Activated T-cell treated with anti-CD3 and anti-CD28 coated beads, Interleukin-2, amount 50 U/mL, for 24 hours (primary cell): ENCODE measurements around the gene GCNT3.

Experiments used
- DNase-seq: peaks from one replicate; pipeline ENCODE4 v3.0.0-alpha.2; 2020
- H3K27ac Mint-ChIP-seq: 2 replicates; pipeline ENCODE4 v1.8.0; 2020; ENCODE audit warnings: mild to moderate bottlenecking, mixed read lengths
- H3K27me3 Mint-ChIP-seq: 2 replicates; pipeline ENCODE4 v1.8.0; 2020; ENCODE audit warnings: mixed read lengths
- H3K36me3 Mint-ChIP-seq: 2 replicates; pipeline ENCODE4 v1.8.0; 2020; ENCODE audit warnings: low read depth, mixed read lengths
- H3K4me1 Mint-ChIP-seq: 2 replicates; pipeline ENCODE4 v1.8.0; 2020; ENCODE audit warnings: low read depth, mixed read lengths
- H3K4me3 Mint-ChIP-seq: 2 replicates; pipeline ENCODE4 v1.8.0; 2020; ENCODE audit warnings: mild to moderate bottlenecking, moderate library complexity, mixed read lengths
- H3K9me3 Mint-ChIP-seq: 2 replicates; pipeline ENCODE4 v1.8.0; 2020; ENCODE audit warnings: mixed read lengths

The GCNT3 gene, protein sequence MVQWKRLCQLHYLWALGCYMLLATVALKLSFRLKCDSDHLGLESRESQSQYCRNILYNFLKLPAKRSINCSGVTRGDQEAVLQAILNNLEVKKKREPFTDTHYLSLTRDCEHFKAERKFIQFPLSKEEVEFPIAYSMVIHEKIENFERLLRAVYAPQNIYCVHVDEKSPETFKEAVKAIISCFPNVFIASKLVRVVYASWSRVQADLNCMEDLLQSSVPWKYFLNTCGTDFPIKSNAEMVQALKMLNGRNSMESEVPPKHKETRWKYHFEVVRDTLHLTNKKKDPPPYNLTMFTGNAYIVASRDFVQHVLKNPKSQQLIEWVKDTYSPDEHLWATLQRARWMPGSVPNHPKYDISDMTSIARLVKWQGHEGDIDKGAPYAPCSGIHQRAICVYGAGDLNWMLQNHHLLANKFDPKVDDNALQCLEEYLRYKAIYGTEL

DNA sequence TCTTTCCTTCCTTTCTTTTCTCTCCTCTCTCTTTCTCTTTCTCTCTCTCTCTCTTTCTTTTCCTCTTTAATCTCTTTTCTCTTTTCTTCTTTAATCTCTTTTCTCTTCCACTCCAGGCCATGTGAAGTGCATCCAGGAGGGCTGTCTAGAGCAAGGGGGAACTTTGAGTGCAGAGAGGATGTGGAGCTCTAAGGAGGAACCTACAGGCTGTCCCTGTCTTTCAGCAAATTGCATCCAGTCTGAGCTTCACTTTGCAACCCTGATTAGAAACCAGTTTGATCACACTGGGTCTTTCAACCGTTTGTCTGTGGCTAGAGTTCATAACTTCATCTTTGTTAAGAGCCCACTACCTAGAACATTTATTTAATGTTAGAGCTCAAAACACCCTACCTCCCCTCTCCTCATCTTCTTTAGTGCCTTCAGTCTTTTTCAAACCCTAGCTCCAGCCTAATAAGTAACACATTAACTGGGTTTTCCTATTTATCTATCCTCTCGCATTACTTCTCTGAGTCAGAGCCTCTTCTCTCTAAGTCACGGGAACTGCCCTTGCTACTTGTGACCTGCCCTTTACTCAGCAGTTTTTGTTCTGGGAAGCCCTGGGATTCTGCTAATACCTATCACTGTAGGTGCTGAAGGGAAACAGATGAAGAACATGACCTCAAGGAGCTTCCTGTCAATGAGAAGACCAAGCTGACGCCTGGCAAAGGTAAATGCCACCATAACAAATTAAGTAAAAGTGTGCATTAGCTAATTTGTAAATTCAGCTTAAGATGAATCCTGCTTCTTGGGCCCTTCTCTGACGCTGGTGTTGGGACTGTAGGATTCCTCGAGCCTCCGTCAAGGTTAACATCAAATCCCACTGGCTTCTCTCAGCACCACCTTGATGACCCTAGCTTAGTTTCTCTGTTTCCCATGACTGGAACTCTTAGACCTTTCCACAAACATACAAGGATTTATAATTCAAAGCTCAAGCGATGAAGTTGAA, at the start of gene GCNT3:
Gene GCNT3, plus strand, starts transcription at position 508 of the 985 bp plus-strand sequence. CDS start 6,456 bp downstream, outside the sequence.
- no peaks in the 10 kb centered on the region for H3K36me3 Mint-ChIP-seq
- no peaks in the 10 kb centered on the region for H3K9me3 Mint-ChIP-seq
- H3K27me3 Mint-ChIP-seq = peaks cover 18% of the 10 kb centered on the region
- no peak within 1 kb of the TSS for H3K4me3 Mint-ChIP-seq
- H3K27ac Mint-ChIP-seq = no peak within 1 kb of the TSS
- H3K4me1 Mint-ChIP-seq = peaks cover 4% of the 10 kb centered on the region
- no peak for DNase-seq

DNA sequence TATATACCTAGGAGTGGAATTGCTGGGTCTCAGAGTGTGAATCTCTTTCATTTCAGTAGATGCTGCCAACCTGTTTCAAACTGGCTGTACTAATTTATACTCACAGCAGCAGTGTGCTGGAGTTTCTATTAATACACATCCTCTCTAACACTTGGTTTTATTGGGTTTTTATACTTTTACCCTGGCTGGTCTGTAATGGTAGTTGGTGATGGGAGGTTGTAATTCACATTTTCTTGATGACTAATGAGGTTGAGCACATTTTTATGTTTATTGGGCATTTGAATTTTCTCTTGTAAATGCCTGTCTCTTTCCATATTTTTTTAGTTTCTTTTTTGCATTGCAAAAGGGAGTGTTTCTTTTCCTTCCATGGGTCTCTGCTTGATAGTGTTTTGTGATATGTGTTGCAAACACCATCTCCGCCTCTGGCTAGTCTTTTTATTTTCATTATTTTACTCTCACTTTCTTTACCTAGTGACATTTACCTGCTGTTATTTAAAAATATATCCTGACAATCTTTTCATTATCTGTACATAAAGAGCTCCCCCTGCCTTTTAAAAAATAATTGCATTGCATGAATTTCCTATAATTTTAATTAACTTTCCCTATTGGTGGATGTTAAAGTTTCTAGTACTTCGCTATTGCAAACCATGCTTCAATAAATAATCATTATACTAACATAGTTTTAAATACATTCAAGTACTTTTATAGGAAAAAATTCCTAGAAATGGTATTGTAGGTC, 49.0 kb upstream of the GCNT3 start:
- no peaks in the 10 kb centered on the region for H3K36me3 Mint-ChIP-seq

DNA sequence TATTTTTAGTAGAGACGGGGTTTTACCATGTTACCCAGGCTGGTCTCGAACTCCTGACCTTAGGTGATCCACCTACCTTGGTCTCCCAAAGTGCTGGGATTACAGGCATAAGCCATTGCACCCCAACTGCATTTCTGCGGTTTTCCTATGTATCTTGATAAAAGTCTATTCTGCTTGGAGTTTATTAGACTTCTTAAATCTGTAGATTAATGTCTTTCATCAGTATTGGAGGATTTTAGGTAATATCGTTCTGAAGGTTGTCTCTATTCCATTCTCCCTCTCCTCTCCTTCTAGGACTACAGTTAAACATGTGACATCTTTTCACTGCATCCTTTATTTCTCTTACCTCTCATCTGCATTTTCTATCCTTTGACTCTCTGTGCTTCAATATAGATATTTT, 46.3 kb upstream of the GCNT3 start:
- no peak for DNase-seq
- no peaks in the 10 kb centered on the region for H3K36me3 Mint-ChIP-seq
- peaks cover 6% of the 10 kb centered on the region for H3K27me3 Mint-ChIP-seq
- H3K27ac Mint-ChIP-seq = no peak overlapping the region
- H3K4me3 Mint-ChIP-seq = no peak overlapping the region
- H3K9me3 Mint-ChIP-seq = peaks cover 2% of the 10 kb centered on the region
- peaks cover 1% of the 10 kb centered on the region for H3K4me1 Mint-ChIP-seq

More for the DNA sequence above, 49.0 kb upstream of the GCNT3 start:
- Mint-ChIP-seq H3K4me3 (no peak overlapping the region), H3K27ac (no peak overlapping the region), H3K27me3 (peaks cover 6% of the 10 kb centered on the region), H3K4me1 (peaks cover 1% of the 10 kb centered on the region), H3K9me3 (peaks cover 2% of the 10 kb centered on the region)
- no peak for DNase-seq

DNA sequence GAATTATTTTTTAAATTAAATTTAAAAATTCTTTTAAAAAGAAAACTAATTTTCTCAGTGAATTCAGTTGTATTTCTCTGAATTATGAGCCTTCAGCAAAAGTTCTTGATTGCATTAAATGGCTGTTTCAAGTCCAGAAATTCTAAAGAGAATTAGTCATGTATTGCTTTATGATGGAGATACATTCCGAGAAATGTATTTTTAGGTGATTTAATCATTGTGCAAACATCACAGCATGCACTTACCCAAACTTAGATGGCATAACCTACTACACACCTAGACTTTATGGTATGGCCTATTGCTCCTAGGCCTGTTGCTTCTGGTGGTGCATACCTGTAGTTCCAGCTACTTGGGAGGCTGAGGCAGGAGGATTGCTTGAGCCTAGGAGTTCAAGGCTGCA, 44.3 kb upstream of the GCNT3 start:
- Mint-ChIP-seq H3K9me3 (peaks cover 2% of the 10 kb centered on the region), H3K27me3 (peaks cover 8% of the 10 kb centered on the region), H3K36me3 (no peaks in the 10 kb centered on the region), H3K27ac (no peak overlapping the region), H3K4me1 (peaks cover 1% of the 10 kb centered on the region), H3K4me3 (no peak overlapping the region)
- no peak for DNase-seq

DNA sequence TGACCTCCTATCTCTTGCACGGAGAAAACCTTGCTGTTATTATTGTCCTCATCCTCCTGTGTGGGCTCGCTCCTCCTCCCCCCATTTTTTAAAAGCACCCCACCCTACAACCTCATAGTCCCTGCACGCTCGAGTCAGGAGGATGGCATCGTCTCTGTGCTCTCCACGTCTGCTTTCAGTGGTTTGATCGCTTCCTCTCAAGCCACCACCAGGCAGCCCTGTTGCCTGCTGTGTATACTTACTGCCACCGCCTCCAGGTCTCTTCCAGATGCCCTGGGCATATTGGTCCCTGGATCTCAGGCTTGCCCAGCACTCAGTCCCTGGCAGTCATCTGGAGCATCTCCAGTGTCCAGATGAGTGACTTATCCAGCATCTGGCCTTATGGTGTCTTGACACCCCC, 42.1 kb upstream of the GCNT3 start:
- peaks cover 2% of the 10 kb centered on the region for H3K9me3 Mint-ChIP-seq

DNA sequence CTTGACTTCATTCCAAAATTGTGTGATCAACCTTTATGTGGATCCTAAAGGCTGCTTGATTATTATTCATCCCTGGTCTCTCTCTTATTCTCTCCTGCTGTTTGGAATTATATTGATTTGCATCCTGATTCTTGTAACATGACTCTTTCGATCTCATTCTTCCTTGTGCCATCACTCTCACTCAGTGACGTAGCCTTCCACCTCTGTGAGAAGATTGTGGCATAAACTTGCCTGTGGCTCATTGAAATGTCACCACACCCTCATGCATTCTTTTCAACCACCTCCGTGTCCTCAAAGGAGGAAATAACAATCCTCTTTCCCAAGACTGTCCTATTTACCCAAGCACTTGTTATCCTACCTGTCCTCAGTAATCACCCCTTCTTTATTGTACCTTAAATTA, 41.3 kb upstream of the GCNT3 start:
- Mint-ChIP-seq H3K27me3 (peaks cover 7% of the 10 kb centered on the region), H3K27ac (no peak overlapping the region), H3K4me3 (no peak overlapping the region), H3K4me1 (no peaks in the 10 kb centered on the region), H3K36me3 (no peaks in the 10 kb centered on the region), H3K9me3 (peaks cover 2% of the 10 kb centered on the region)
- no peak for DNase-seq

More for the DNA sequence above, 42.1 kb upstream of the GCNT3 start:
- no peaks in the 10 kb centered on the region for H3K36me3 Mint-ChIP-seq
- no peak overlapping the region for H3K4me3 Mint-ChIP-seq
- DNase-seq = no peak
- no peak overlapping the region for H3K27ac Mint-ChIP-seq
- peaks cover 7% of the 10 kb centered on the region for H3K27me3 Mint-ChIP-seq
- no peaks in the 10 kb centered on the region for H3K4me1 Mint-ChIP-seq

GRCh38 chr15:59571606-59572005, 40.0 kb upstream of the GCNT3 start:
- H3K27me3 Mint-ChIP-seq = peaks cover 7% of the 10 kb centered on the region
- no peak overlapping the region for H3K4me3 Mint-ChIP-seq
- no peak for DNase-seq
- no peaks in the 10 kb centered on the region for H3K9me3 Mint-ChIP-seq
- no peaks in the 10 kb centered on the region for H3K36me3 Mint-ChIP-seq
- no peaks in the 10 kb centered on the region for H3K4me1 Mint-ChIP-seq
- H3K27ac Mint-ChIP-seq = no peak overlapping the region

GRCh38 chr15:59583088-59583487, 28.5 kb upstream of the GCNT3 start:
- H3K4me3 Mint-ChIP-seq = no peak overlapping the region

DNA sequence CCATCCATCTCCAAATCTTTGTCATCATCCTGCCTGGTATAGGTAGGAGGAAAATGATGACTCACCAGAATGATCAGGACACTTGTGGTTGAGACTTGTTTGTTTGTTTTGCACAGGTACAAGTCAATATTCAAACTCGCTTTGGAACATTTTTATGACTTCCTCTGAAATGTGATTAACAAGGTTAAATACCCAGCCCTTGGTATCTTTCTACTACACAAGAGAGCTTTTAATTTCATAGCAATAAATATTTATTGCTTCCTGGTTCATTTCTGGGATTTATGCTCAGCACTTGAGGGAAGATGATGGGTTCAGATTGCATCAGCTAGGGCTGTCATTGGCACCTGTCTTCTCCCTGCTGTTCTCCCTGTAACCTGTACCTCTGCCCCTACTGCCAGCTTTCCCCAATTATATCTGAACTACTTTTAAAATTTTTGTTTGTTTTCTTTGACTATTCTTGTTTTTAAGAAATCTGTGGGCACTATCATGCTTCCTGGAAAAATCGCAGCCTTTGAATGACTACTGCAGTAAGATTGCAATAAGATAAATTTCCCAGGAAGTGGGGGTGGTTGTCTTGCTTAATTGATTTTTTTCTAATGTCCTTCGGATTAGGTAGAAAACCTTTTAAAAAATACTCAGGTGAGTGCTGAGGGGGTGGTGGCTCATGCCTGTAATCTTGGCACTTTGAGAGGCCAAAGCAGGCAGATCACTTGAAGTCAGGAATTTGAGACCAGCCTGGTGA, 24.3 kb upstream of the GCNT3 start:
- H3K4me1 Mint-ChIP-seq = peaks cover 30% of the 10 kb centered on the region
- no peak overlapping the region for H3K27ac Mint-ChIP-seq

More at GRCh38 chr15:59583088-59583487, 28.5 kb upstream of the GCNT3 start:
- H3K4me1 Mint-ChIP-seq = peaks cover 8% of the 10 kb centered on the region
- no peaks in the 10 kb centered on the region for H3K36me3 Mint-ChIP-seq
- no peaks in the 10 kb centered on the region for H3K9me3 Mint-ChIP-seq
- H3K27me3 Mint-ChIP-seq = peaks cover 5% of the 10 kb centered on the region
- no peak for DNase-seq
- no peak overlapping the region for H3K27ac Mint-ChIP-seq

GRCh38 chr15:59590027-59590426, 21.6 kb upstream of the GCNT3 start:
- no peak for DNase-seq
- no peaks in the 10 kb centered on the region for H3K9me3 Mint-ChIP-seq
- H3K27ac Mint-ChIP-seq = peak overlapping the region; percentile 80
- H3K4me3 Mint-ChIP-seq = peak overlapping the region; percentile 54
- H3K27me3 Mint-ChIP-seq = peaks cover 17% of the 10 kb centered on the region
- no peaks in the 10 kb centered on the region for H3K36me3 Mint-ChIP-seq
- peaks cover 30% of the 10 kb centered on the region for H3K4me1 Mint-ChIP-seq

More for the DNA sequence above, 24.3 kb upstream of the GCNT3 start:
- Mint-ChIP-seq H3K9me3 (no peaks in the 10 kb centered on the region), H3K36me3 (no peaks in the 10 kb centered on the region), H3K4me3 (no peak overlapping the region), H3K27me3 (peaks cover 17% of the 10 kb centered on the region)
- DNase-seq = no peak

GRCh38 chr15:59591356-59591755, 20.2 kb upstream of the GCNT3 start:
- no peak overlapping the region for H3K27ac Mint-ChIP-seq
- no peaks in the 10 kb centered on the region for H3K9me3 Mint-ChIP-seq
- peaks cover 30% of the 10 kb centered on the region for H3K4me1 Mint-ChIP-seq
- DNase-seq = no peak
- H3K27me3 Mint-ChIP-seq = peaks cover 17% of the 10 kb centered on the region
- H3K4me3 Mint-ChIP-seq = no peak overlapping the region
- H3K36me3 Mint-ChIP-seq = no peaks in the 10 kb centered on the region

DNA sequence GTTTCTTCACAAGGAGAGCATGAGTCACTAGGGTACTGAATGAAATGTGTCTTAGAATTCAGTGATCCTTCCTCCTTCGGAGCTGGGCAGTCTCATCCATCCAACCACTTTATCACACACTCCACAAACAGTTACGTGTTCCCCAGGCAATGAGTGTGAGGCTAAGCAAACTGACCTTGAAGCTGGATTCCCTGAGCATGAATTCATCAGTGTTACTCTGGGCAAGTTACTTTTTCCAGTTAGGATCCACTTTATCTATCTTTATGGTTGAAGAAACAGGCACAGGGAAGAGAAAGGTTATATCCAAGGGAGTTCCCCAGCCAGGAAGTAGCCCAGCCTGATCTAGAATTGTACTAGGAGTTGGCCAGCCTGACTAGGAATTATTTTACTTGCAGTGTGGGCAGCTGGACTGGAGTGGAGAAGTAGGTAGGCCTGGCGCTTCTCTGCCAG, 17.1 kb upstream of the GCNT3 start:
- no peaks in the 10 kb centered on the region for H3K36me3 Mint-ChIP-seq
- no peak for DNase-seq

DNA sequence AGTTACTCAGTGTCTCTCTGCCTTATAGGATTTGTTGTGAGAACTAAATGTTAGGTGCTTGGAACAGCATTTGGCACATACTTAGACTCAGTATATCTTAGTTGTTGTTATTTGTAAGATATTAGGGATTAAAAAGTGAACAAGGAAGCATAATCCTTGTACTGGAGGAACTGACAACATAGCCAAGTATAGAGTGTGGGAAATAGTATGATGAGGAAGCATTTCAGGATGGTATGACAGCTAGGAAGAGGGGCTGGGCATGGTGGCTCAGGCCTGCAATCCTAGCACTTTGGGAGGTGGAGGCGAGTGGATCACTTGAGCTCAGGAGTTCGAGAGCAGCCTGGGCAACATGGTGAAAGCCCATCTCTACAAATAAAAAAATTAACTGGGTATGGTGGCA, 16.6 kb upstream of the GCNT3 start:
- Mint-ChIP-seq H3K27ac (no peak overlapping the region), H3K27me3 (peaks cover 13% of the 10 kb centered on the region), H3K9me3 (no peaks in the 10 kb centered on the region), H3K36me3 (no peaks in the 10 kb centered on the region), H3K4me1 (peaks cover 14% of the 10 kb centered on the region), H3K4me3 (no peak overlapping the region)
- DNase-seq = no peak

More for the DNA sequence above, 17.1 kb upstream of the GCNT3 start:
- no peak overlapping the region for H3K27ac Mint-ChIP-seq
- peaks cover 17% of the 10 kb centered on the region for H3K27me3 Mint-ChIP-seq
- H3K9me3 Mint-ChIP-seq = no peaks in the 10 kb centered on the region
- H3K4me3 Mint-ChIP-seq = no peak overlapping the region
- H3K4me1 Mint-ChIP-seq = peaks cover 19% of the 10 kb centered on the region
